ENCODE results near the gene MED13.
"Not testable (repeated sequence)": the region's sequence is repeated elsewhere in the genome, so short reads cannot be mapped to it uniquely, and the experiment has no call there.

The MED13 gene

GRCh38 chr17:62062302-62062701 lies 2.8 kb downstream of the MED13 start:
- H3K4me3 ChIP-seq (ENCODE audit: low read depth, low read length): no peak overlapping the region

GRCh38 chr17:62059414-62059813 lies 5.7 kb downstream of the MED13 start:
- H3K4me3 ChIP-seq (ENCODE audit: low read depth, low read length): no peak overlapping the region

- no peak overlapping the region for H3K4me3 ChIP-seq (ENCODE audit: low read depth, low read length)
Measured at GRCh38 chr17:62058611-62059010, 6.5 kb downstream of the MED13 start.

- H3K4me3 ChIP-seq (ENCODE audit: low read depth, low read length): no peak overlapping the region
Measured at GRCh38 chr17:62057696-62058095, 7.4 kb downstream of the MED13 start.

- no peak overlapping the region for H3K4me3 ChIP-seq (ENCODE audit: low read depth, low read length)
Measured at GRCh38 chr17:62052765-62053338, 12.2 kb downstream of the MED13 start.

DNA sequence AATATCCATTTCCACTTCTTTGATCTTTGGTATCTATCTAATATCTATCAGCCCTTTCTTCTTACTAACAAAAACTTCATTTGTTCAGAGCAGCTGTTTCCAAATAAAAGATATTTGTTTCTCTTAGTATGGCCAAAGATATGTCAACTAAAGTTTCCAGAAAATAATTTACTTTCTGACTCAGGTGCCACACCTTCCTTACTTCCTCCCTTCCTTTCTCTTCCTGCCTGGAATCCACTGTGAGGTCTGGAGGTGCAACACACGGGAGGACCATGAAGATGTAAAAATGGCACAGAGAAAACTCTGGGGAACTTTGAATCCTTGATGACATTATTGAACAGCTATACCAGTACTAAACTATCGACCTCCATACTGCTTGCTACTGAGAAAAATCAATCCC lies 14.0 kb downstream of the MED13 start:
- H3K4me3 ChIP-seq (ENCODE audit: low read depth, low read length): no peak overlapping the region

- no peak overlapping the region for H3K4me3 ChIP-seq (ENCODE audit: low read depth, low read length)
Measured at GRCh38 chr17:62049299-62049698, 15.8 kb downstream of the MED13 start.

DNA sequence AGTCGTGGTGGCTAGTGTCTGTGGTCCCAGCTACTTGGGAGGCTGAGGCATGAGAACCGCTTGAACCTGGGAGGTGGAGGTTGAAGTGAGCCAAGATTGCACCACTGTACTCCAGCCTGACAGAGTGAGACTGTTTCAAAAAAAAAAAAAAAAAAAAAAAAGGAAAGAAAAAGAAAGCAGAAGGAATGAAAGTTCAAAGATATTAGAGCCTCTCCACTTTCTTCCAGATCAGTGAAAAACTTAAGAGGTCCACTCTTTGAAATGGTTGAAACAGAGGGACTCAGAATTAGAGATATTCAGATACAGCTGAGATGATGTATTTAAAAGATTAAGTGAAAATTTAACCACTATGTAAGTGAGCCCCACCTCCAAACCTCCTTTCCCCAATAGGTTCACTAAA lies 16.8 kb downstream of the MED13 start:
- no peak overlapping the region for H3K4me3 ChIP-seq (ENCODE audit: low read depth, low read length)

- no peak overlapping the region for H3K4me3 ChIP-seq (ENCODE audit: low read depth, low read length)
Measured at GRCh38 chr17:62045517-62045916, 19.6 kb downstream of the MED13 start.

DNA sequence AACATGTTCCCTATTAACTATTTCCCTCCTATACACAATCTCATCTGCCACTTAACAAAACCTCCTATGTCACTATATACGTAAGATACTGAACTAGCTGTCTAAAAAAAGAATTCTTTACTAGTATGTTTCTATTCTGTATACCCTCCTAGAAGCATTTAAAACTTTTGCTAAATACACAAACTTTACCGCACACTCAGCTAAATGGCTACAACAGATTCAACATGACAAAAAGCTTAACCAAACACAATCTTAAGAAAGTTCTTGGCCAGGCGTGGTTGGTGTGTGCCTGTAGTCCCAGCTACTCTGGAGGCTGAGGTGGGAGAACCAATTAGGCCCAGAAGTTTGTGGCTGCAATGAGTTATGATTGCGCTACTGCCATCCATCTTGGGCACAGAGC lies 20.0 kb downstream of the MED13 start:
- H3K4me3 ChIP-seq (ENCODE audit: low read depth, low read length): no peak overlapping the region

DNA sequence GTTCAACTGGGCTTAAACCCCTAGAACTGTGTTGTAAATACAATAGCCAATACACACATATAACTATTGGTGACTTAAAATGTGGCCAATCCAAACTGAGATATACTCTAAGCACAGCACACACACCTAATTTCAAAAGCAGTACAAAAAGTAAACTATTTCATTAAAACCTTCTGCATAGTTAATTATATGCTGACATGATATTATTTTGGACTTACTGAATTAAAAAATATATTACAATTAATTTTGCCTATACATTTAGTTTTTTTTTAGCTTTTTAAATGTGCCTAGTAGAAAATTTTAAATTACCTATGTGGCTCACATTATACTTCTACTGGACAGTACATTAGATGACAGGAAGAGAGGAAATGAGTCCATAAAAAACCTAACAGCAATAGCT lies 21.5 kb downstream of the MED13 start:
- H3K4me3 ChIP-seq (ENCODE audit: low read depth, low read length): no peak overlapping the region

GRCh38 chr17:62043140-62043539 lies 21.9 kb downstream of the MED13 start:
- H3K4me3 ChIP-seq (ENCODE audit: low read depth, low read length): no peak overlapping the region

DNA sequence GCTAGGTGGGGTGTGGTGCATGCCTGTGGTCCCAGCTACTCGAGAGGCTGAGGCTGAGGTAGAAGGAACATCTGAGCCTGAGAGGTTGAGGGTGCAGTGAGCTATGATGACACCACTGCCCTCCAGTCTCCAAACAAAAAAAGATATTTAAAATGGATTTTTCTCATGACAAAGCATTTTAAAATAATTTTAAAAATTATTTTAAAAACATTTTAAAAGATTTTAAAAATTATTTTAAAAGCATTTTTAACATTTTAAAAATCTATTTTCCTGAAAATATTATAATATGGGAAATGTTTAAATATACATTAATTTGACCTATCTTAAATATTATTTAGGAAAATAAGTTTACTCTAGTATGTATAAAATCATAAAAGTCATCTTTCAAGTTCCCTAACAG lies 26.8 kb downstream of the MED13 start:
- H3K4me3 ChIP-seq (ENCODE audit: low read depth, low read length): no peak overlapping the region

- no peak overlapping the region for H3K4me3 ChIP-seq (ENCODE audit: low read depth, low read length)
Measured at GRCh38 chr17:62033317-62033716, 31.8 kb downstream of the MED13 start.

GRCh38 chr17:62032480-62032879 lies 32.6 kb downstream of the MED13 start:
- H3K4me3 ChIP-seq (ENCODE audit: low read depth, low read length): no peak overlapping the region

- H3K4me3 ChIP-seq (ENCODE audit: low read depth, low read length): no peak overlapping the region
Measured at GRCh38 chr17:62030264-62030663, 34.8 kb downstream of the MED13 start.

DNA sequence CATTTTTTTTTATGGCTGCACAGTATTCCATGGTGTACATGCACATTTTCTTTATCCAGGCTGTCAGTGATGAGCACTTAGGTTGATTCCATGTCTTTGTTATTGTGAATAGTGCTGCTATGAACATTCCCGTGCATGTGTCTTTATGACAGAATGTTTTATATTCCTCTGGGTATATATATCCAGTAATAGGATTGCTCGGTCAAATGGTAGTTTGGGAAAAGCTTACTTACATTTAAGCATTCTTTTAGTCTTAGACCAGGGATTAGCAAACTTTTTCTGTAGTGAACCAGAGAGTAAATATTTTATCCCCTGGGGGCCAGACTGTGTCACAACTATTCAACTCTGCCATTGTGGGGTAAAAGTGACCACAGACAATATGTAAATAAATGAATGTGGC lies 40.2 kb downstream of the MED13 start:
- no peak overlapping the region for H3K4me3 ChIP-seq (ENCODE audit: low read depth, low read length)

DNA sequence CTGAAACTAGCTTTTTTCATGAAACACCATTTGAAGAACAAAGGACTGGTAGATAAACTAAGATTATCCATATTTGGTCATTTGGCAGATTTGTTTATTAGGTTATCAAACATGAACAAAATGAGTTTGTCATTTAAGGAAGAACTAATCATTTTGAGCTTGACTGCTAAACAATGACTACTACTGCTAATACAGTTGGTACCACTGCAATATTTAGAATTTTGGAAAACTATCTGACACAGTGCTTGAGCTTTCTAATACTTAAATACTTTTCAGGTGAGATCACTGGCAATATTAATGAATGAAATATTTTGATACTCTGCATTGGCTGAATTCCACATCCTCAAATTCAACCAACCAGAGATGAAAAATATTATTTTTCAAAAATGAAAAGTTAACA lies 47.2 kb downstream of the MED13 start:
- H3K4me3 ChIP-seq (ENCODE audit: low read depth, low read length): no peak overlapping the region

DNA sequence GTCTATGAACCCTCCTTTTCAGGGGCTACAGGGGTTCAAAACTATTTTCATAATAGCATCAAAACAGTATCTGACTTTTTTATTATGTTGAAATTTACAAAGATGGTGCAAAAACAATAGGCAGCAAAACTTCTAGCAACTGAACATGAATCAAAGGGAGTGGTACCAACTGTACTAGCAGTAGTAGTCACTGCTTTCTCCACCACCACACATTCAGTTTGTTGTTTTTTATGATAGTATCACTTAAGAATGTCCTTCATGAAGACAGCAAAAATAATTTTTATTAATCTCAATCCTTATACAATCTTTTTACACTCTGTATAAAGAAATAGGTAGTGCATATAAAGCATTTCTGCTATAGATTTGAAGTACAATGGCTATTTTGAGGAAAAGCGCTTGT lies 47.6 kb downstream of the MED13 start:
- no peak overlapping the region for H3K4me3 ChIP-seq (ENCODE audit: low read depth, low read length)

GRCh38 chr17:62014526-62014925 lies 50.6 kb downstream of the MED13 start:
- H3K4me3 ChIP-seq (ENCODE audit: low read depth, low read length): no peak overlapping the region

DNA sequence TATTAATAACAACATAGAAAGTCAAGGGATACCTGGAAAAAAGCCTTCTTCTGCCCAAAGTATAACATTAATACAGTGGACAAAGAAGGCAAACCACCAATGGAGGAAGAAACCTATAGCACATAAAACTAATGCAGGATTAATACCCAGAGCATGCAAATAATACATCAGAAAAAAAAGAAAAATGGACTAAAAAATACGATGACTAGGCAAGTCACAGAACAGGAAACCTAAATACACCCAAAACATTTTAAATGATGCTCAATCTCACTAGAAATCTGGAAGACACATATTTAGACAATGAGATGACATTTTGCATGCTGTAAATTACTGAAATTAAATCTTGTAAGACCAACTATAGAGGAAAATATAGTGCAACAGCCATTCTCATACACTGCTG lies 55.9 kb downstream of the MED13 start:
- no peak overlapping the region for H3K4me3 ChIP-seq (ENCODE audit: low read depth, low read length)

GRCh38 chr17:62008294-62008693 lies 56.8 kb downstream of the MED13 start:
- H3K4me3 ChIP-seq (ENCODE audit: low read depth, low read length): no peak overlapping the region

DNA sequence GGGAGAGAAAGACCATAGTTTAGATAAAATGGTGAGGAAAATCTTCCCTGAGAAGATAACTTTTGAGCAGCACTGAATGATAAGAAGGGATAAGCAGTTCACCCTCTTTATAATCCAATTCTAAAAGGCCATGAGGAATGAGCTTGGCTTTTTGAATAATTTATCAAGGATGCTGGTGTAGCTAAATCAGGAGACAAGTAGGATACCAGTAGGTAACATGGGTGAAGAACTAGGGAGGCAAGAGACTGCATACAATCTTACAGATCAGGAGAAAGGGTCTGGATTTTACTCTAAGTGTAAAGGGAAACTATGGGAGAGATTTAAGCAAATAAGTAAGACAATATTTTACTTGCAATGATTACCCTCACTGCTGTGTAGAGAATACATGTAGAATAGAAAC lies 60.7 kb downstream of the MED13 start:
- no peak overlapping the region for H3K4me3 ChIP-seq (ENCODE audit: low read depth, low read length)

DNA sequence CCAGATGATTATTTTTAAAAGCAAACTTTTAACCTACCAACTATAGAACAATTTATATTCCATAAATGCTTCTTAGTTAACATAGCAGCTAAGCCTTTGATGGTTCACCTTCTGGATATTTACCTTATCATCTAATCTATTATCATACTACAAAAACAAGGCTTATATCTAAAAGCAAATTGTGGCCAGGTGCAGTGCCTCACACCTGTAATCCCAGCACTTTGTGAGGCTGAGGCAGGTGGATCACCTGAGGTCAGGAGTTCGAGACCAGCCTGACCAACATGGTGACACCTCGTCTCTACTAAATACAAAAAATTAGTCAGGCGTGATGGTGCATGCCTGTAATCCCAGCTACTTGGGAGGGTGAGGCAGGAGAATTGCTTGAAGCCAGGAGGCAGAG lies 61.9 kb downstream of the MED13 start:
- not testable (repeated sequence) for H3K4me3 ChIP-seq (ENCODE audit: low read depth, low read length)
